ENCODE measurements around the gene MTCP1. TPM values are rescaled to one million over a fixed set of nuclear protein-coding genes. Genes with fewer than 3 reads are reported as not detected.

Gene MTCP1
- polyA plus RNA-seq, 3 donors, result 21.4 to 27.3 (median 26.0) TPM

Other genes with a start within 250 kb of the MTCP1 start
- not detected for gene SMIM9, start 236.5 kb downstream of the MTCP1 start, polyA plus RNA-seq (ENCODE audit: insufficient read length in 3 of 3)
- 10 to 100 TPM in 1 of 3 donors, 1 to 10 TPM in 2; 8.4 to 18.1 (median 9.5) TPM for gene F8A1, start 184.8 kb downstream of the MTCP1 start, polyA plus RNA-seq (ENCODE audit: insufficient read length in 3 of 3)
- 10 to 100 TPM; 14.8 to 18.6 (median 18.2) TPM for gene F8, start 48.4 kb downstream of the MTCP1 start, polyA plus RNA-seq (ENCODE audit: insufficient read length in 3 of 3)
- 100 to 1,000 TPM; 135 to 146 (median 137) TPM for gene FUNDC2, start 44.3 kb downstream of the MTCP1 start, polyA plus RNA-seq (ENCODE audit: insufficient read length in 3 of 3)
- 1 to 10 TPM; 6.7 to 9.3 (median 6.7) TPM for gene CMC4, start within 50 bp of the MTCP1 start, polyA plus RNA-seq (ENCODE audit: insufficient read length in 3 of 3)
- 10 to 100 TPM; 29.5 to 30.6 (median 29.7) TPM for gene BRCC3, start 372 bp upstream of the MTCP1 start, polyA plus RNA-seq (ENCODE audit: insufficient read length in 3 of 3)
- gene VBP1, start 145.3 kb upstream of the MTCP1 start, polyA plus RNA-seq (ENCODE audit: insufficient read length in 3 of 3), result 10 to 100 TPM; 86.4 to 92.1 (median 89.7) TPM
- 1 to 10 TPM; 2.8 to 3.5 (median 3.3) TPM for gene RAB39B, start 193.4 kb upstream of the MTCP1 start, polyA plus RNA-seq (ENCODE audit: insufficient read length in 3 of 3)